Thoracic aorta (tissue), 2 donors: Measurements from ENCODE around the gene ZW10. TPM values are rescaled to one million over a fixed set of nuclear protein-coding genes. Genes with fewer than 3 reads are reported as not detected.

ENCODE experiments used
- ATAC-seq: fragments of 150-250 bp; one replicate; pipeline ENCODE4 v1.8.0; 2017; ENCODE audit warnings: low read depth; ENCODE audit not compliant: insufficient number of reproducible peaks, low FRiP score
- DNase-seq: peaks from one replicate; pipeline ENCODE4 v3.0.0-alpha.2; 2020; ENCODE audit warnings: low spot score
- H3K27ac ChIP-seq, 2 donors: fragments of 200-600 bp; sonication (generic); 1 replicate in 1 of 2; 2 replicates in 1 of 2; pipeline ENCODE4 v1.5.1; 2016; ENCODE audit warnings: mild to moderate bottlenecking in 2 of 2, moderate library complexity in 2 of 2
- H3K27me3 ChIP-seq: fragments of 200-600 bp; sonication (generic); replicated peaks from 2 replicates; pipeline ENCODE4 v1.6.0; 2016; ENCODE audit warnings: mild to moderate bottlenecking; ENCODE audit not compliant: insufficient read depth
- H3K36me3 ChIP-seq: fragments of 200-600 bp; sonication (generic); one replicate; pipeline ENCODE4 v1.5.1; 2016
- H3K4me1 ChIP-seq, 2 donors: fragments of 200-600 bp; sonication (generic); 1 replicate in 1 of 2; 2 replicates in 1 of 2; pipeline versions ENCODE4 v1.5.1 to v1.6.0; 2016; ENCODE audit warnings: low read depth in 2 of 2, mild to moderate bottlenecking in 1 of 2; ENCODE audit not compliant: control insufficient read depth in 1 of 2
- H3K4me3 ChIP-seq: fragments of 200-600 bp; sonication (generic); 2 replicates; pipeline ENCODE4 v1.5.1; 2016; ENCODE audit warnings: mild to moderate bottlenecking
- H3K9me3 ChIP-seq: fragments of 200-600 bp; sonication (generic); 2 replicates; pipeline ENCODE4 v1.5.1; 2016
- total RNA-seq, 2 donors: library from RNA; depleted of rRNA; stranded (reverse); fragments of >200 nt; gene quantifications; one replicate each; pipeline versions ENCODE4 v1.1.0 to v1.2.3, GENCODE V29; 2016
- TF ChIP-seq, protein P1 (sequence below): fragments of 200-600 bp; sonication (generic); IDR thresholded peaks from one replicate; pipeline ENCODE4 v1.5.1; 2019; ENCODE audit warnings: antibody characterized with exemption

Gene ZW10, protein sequence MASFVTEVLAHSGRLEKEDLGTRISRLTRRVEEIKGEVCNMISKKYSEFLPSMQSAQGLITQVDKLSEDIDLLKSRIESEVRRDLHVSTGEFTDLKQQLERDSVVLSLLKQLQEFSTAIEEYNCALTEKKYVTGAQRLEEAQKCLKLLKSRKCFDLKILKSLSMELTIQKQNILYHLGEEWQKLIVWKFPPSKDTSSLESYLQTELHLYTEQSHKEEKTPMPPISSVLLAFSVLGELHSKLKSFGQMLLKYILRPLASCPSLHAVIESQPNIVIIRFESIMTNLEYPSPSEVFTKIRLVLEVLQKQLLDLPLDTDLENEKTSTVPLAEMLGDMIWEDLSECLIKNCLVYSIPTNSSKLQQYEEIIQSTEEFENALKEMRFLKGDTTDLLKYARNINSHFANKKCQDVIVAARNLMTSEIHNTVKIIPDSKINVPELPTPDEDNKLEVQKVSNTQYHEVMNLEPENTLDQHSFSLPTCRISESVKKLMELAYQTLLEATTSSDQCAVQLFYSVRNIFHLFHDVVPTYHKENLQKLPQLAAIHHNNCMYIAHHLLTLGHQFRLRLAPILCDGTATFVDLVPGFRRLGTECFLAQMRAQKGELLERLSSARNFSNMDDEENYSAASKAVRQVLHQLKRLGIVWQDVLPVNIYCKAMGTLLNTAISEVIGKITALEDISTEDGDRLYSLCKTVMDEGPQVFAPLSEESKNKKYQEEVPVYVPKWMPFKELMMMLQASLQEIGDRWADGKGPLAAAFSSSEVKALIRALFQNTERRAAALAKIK
- total RNA-seq: 10 to 100 TPM in 1 of 2 donors, 1 to 10 TPM in 1; 5.3 to 18.7 TPM

DNA sequence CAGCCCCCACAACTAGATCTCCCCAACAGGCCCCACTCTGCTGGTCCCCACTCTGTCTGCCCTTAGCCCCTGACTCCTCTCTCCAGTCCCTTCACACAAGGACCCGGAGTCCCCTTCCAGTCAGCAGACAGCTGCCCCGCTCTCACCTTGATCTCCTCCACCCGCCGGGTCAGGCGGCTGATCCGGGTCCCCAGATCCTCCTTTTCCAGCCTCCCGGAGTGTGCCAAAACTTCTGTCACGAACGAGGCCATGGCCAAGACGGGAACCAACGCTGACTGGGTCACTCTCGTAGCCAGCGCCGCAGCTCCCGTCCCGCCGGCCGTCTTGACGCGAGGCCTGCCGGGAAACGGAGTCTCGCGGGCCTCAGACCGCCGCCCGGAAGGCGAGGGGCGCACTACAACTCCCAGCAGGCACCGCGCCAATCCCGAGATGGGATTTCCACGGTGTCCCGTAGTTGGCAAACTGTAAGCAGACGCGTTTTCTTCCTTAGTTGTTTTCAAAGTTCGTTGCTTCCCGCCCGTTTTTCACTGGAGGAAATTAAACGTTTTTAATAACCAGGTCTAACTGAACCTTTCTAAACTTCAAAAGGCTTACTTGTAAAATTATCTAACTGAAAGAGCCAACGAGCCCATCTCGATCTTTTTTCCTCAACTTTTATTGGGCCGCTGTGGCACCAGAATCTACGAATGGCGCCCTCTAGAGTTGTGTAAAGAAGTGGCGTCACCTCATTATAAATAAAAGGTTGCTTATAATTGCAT is at the start of gene ZW10:
TSS of gene ZW10 (minus strand) at position 277 of the 758 bp plus-strand sequence. CDS start at position 251, 26 bp downstream.
- H3K36me3 ChIP-seq: peaks cover 1% of the 10 kb centered on the region
- DNase-seq (peak; percentile 84), ATAC-seq (peak; percentile 90)
- no peaks in the 10 kb centered on the region for H3K27me3 ChIP-seq
- H3K27ac ChIP-seq: peak within 1 kb of the TSS; percentile 59 to 74
- peaks cover 14 to 22% of the 10 kb centered on the region in 2 donors for H3K4me1 ChIP-seq
- no peaks in the 10 kb centered on the region for H3K9me3 ChIP-seq
- H3K4me3 ChIP-seq: peak within 1 kb of the TSS; percentile 82
- TF ChIP-seq, protein P1, sequence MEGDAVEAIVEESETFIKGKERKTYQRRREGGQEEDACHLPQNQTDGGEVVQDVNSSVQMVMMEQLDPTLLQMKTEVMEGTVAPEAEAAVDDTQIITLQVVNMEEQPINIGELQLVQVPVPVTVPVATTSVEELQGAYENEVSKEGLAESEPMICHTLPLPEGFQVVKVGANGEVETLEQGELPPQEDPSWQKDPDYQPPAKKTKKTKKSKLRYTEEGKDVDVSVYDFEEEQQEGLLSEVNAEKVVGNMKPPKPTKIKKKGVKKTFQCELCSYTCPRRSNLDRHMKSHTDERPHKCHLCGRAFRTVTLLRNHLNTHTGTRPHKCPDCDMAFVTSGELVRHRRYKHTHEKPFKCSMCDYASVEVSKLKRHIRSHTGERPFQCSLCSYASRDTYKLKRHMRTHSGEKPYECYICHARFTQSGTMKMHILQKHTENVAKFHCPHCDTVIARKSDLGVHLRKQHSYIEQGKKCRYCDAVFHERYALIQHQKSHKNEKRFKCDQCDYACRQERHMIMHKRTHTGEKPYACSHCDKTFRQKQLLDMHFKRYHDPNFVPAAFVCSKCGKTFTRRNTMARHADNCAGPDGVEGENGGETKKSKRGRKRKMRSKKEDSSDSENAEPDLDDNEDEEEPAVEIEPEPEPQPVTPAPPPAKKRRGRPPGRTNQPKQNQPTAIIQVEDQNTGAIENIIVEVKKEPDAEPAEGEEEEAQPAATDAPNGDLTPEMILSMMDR: peak; percentile 74

DNA sequence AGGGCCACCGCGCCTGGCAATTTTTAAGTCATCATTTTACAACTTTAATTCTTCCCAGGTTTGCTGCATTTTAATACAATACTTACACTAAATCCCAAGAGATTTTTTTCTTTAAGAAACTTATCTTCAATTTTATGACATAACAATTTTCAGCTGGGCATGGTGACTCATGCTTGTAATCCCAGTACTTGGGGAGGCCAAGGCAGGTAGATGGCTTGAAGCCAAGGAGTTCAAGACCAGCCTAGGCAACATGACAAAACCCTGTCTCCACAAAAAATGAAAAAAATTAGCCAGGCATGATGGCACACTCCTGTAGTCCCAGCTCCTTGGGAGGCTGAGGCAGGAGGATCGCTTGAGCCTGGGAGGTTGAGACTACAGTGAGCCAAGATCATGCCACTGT is 44.9 kb upstream of the ZW10 start:
- Histone ChIP-seq H3K4me1 (no peaks in the 10 kb centered on the region), H3K9me3 (no peaks in the 10 kb centered on the region), H3K36me3 (peaks cover 22% of the 10 kb centered on the region), H3K27me3 (no peaks in the 10 kb centered on the region), H3K27ac (no peak overlapping the region), H3K4me3 (no peak overlapping the region)
- DNase-seq (no peak), ATAC-seq (no peak)
- TF ChIP-seq, protein P1: no peak

DNA sequence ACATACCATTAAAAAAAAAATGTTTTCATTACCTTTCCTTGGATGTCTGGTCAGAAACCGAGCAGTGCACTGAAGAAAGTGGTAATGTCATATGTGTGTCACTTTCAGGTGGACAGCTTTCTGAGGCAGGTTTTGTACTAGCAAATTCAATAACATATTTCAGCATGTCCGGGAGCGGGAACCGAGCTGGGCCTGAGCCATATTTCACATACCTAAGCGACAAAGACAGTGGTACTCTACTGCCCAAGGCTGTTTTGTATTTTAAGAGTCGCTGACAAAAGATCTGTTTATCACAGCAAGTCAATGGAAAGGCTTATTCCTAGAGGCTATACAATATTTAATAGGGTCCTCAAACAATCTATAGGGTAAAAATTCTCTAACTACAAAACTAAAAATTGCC is 44.1 kb upstream of the ZW10 start:
- TF ChIP-seq, protein P1: no peak
- H3K27me3 ChIP-seq: no peaks in the 10 kb centered on the region
- DNase-seq (no peak), ATAC-seq (no peak)
- H3K36me3 ChIP-seq: peaks cover 28% of the 10 kb centered on the region
- H3K9me3 ChIP-seq: no peaks in the 10 kb centered on the region
- no peak overlapping the region for H3K27ac ChIP-seq
- H3K4me3 ChIP-seq: no peak overlapping the region
- H3K4me1 ChIP-seq: no peaks in the 10 kb centered on the region

DNA sequence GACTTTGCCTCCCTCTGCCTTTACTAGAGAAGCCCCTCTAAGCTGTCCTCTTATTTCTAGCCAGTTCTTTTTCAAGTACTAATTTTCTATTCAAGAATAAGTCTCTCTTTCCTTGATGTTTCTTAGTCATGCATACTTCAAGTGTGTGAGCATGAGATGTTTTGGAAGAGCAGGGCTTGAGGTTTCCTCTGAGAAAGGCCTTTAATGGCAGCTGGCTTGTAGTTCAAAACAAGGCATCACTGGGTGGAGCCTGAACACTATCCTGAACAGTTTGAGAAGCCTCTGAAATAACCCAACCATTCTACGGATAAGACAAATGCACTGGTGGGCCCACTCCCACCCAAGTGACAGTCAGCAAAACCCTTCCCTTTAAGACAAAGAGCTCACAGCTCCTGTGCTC is 43.7 kb upstream of the ZW10 start:
- TF ChIP-seq, protein P1: no peak
- no peak for ATAC-seq
- Histone ChIP-seq H3K4me1 (no peaks in the 10 kb centered on the region), H3K27ac (no peak overlapping the region), H3K36me3 (peaks cover 28% of the 10 kb centered on the region), H3K27me3 (no peaks in the 10 kb centered on the region), H3K4me3 (no peak overlapping the region), H3K9me3 (no peaks in the 10 kb centered on the region)
- no peak for DNase-seq

DNA sequence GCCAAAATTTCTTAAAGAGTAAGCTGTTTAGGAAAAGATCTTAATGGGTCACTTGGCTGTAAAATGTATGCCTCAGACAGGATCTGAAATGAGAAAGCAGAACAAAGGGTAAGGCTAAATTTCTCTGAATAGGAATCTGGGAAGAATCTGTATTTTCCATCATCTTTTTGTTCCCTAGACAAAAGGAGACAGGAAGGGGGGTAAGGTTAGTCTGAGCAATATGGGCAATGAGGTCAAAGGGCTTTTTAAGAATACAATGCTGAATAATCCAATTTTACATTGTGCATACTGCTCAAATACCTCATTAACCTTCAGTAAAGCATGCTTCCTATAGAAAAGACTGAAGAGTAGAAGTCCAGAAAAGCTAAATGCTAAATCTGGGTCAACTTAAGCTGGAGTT is 40.7 kb upstream of the ZW10 start:
- Histone ChIP-seq H3K4me3 (no peak overlapping the region), H3K27me3 (no peaks in the 10 kb centered on the region), H3K4me1 (no peaks in the 10 kb centered on the region), H3K9me3 (no peaks in the 10 kb centered on the region), H3K36me3 (peaks cover 24% of the 10 kb centered on the region), H3K27ac (no peak overlapping the region)
- TF ChIP-seq, protein P1: no peak
- ATAC-seq (no peak), DNase-seq (no peak)
